GM12892 (cell line): ENCODE results near the gene CYTH2. TPM values are rescaled to one million over a fixed set of nuclear protein-coding genes. Genes with fewer than 3 reads are reported as not detected.

Experiments used
- DNase-seq: peaks from one replicate; pipeline ENCODE4 v3.0.0; 2011; ENCODE audit not compliant: insufficient read length
- FAIRE-seq: peaks from 2 replicates; lab custom pipeline; 2011; peaks lifted over from hg19 to GRCh38; lab: Jason Lieb, UNC
- POLR2A ChIP-seq: IDR thresholded peaks from 2 replicates; pipeline ENCODE4 v1.6.1; 2011; ENCODE audit warnings: low read depth, low read length, control low read depth
- POLR2AphosphoS5 ChIP-seq: IDR thresholded peaks from 2 replicates; pipeline ENCODE4 v1.6.1; 2011; ENCODE audit warnings: low read depth, low read length, control low read depth
- TAF1 ChIP-seq: IDR thresholded peaks from 2 replicates; pipeline ENCODE4 v1.6.1; 2011; ENCODE audit warnings: low read depth, mild to moderate bottlenecking, control low read depth, low read length, borderline replicate concordance
- polyA plus RNA-seq: library from polyadenylated mRNA; unstranded; fragments of >200 nt; gene quantifications from one replicate; pipeline ENCODE4 v1.2.1, GENCODE V29; 2012; ENCODE audit warnings: missing spikeins, inconsistent platforms; ENCODE audit not compliant: missing spikeins

CYTH2 gene
- polyA plus RNA-seq, result 15.6 TPM

- no peak for FAIRE-seq
- DNase-seq, result peak; percentile 67
- TF ChIP-seq POLR2A (peak; percentile 92), POLR2AphosphoS5 (peak; percentile 75), TAF1 (peak; percentile 75; the same call in 1 of the 2 replicates)
Observed at GRCh38 chr19:48469289-48469881, at the start of gene CYTH2. TSS of gene CYTH2 (plus strand) at chr19:48469369. CDS start at chr19:48469508, 139 bp downstream.

GRCh38 chr19:48421548-48421947 lies 47.6 kb upstream of the CYTH2 start:
- no peak for DNase-seq
- no peak for FAIRE-seq
- TF ChIP-seq TAF1 (no peak), POLR2AphosphoS5 (no peak), POLR2A (no peak)

GRCh38 chr19:48424694-48425219 lies 44.4 kb upstream of the CYTH2 start:
- no peak for DNase-seq
- FAIRE-seq, result no peak
- TF ChIP-seq TAF1 (no peak), POLR2A (no peak), POLR2AphosphoS5 (no peak)

GRCh38 chr19:48428670-48429069 lies 40.5 kb upstream of the CYTH2 start:
- TF ChIP-seq TAF1 (no peak), POLR2AphosphoS5 (no peak), POLR2A (no peak)
- FAIRE-seq, result no peak
- DNase-seq, result no peak

GRCh38 chr19:48433337-48433736 lies 35.8 kb upstream of the CYTH2 start:
- TF ChIP-seq TAF1 (no peak), POLR2A (no peak), POLR2AphosphoS5 (no peak)
- no peak for FAIRE-seq
- DNase-seq, result no peak

- DNase-seq (no peak), FAIRE-seq (no peak)
- TF ChIP-seq TAF1 (no peak), POLR2A (no peak), POLR2AphosphoS5 (no peak)
Observed at GRCh38 chr19:48436586-48436985, 32.6 kb upstream of the CYTH2 start.

- DNase-seq, result no peak
- TF ChIP-seq TAF1, result no peak
- TF ChIP-seq POLR2AphosphoS5, result no peak
- TF ChIP-seq POLR2A, result no peak
- FAIRE-seq, result no peak
Observed at GRCh38 chr19:48441360-48442050, 27.7 kb upstream of the CYTH2 start.

- FAIRE-seq (no peak), DNase-seq (no peak)
- no peak for TF ChIP-seq POLR2A
- no peak for TF ChIP-seq TAF1
- no peak for TF ChIP-seq POLR2AphosphoS5
Observed at GRCh38 chr19:48442116-48443035, 26.8 kb upstream of the CYTH2 start.

- DNase-seq, result no peak
- no peak for FAIRE-seq
- TF ChIP-seq POLR2A, result no peak
- TF ChIP-seq POLR2AphosphoS5, result no peak
- no peak for TF ChIP-seq TAF1
Observed at GRCh38 chr19:48443256-48443655, 25.9 kb upstream of the CYTH2 start.

GRCh38 chr19:48443731-48444128 lies 25.4 kb upstream of the CYTH2 start:
- FAIRE-seq (no peak), DNase-seq (no peak)
- TF ChIP-seq POLR2A (no peak), TAF1 (no peak), POLR2AphosphoS5 (no peak)
